A549 (cell line): ENCODE results near the gene OPA3. TPM values are rescaled to one million over a fixed set of nuclear protein-coding genes. Genes with fewer than 3 reads are reported as not detected.

Source experiments
- ATAC-seq, 2 experiments: fragments of 200-7000 bp in 1 of 2; fragments of >200 bp in 1 of 2; cut with Nextera tagmentation in 1 of 2; cut with Tn5 transposase in 1 of 2; 3 replicates each; pipeline versions ENCODE4 v1.8.0 to v1.9.1; 2018 to 2020; ENCODE audit warnings: mild to moderate bottlenecking in 1 of 2, moderate library complexity in 1 of 2
- CTCF ChIA-PET: fragments of 300-600 bp; sonication (Branson Sonifier 250); formaldehyde crosslinking; extraction: SDS; loops from one replicate; lab custom pipeline; 2021; ENCODE audit warnings: antibody characterized with exemption, inconsistent platforms; lab: Yijun Ruan, JAX
- POLR2A ChIA-PET: fragments of 350-600 bp; formaldehyde crosslinking; extraction: SDS; loops from one replicate; lab custom pipeline; 2021; ENCODE audit warnings: antibody characterized with exemption, inconsistent platforms; lab: Yijun Ruan, JAX
- DNase-seq, 2 experiments: peaks; one replicate each; pipeline versions ENCODE4 v3.0.0 to v3.0.0-alpha.2; 2011 to 2016; ENCODE audit warnings: low read depth in 1 of 2, low spot score in 1 of 2
- FAIRE-seq: peaks from 2 replicates; lab custom pipeline; 2011; peaks lifted over from hg19 to GRCh38; lab: Jason Lieb, UNC
- H3K27ac ChIP-seq, 2 experiments: fragments of >200 bp; sonication (Bioruptor Twin); formaldehyde crosslinking; 3 replicates each; pipeline ENCODE4 v1.5.1; 2016 to 2017
- H3K4me1 ChIP-seq: fragments of >200 bp; sonication (Bioruptor Twin); formaldehyde crosslinking; 3 replicates; pipeline ENCODE4 v1.6.1; 2016
- H3K4me2 ChIP-seq: fragments of >200 bp; sonication (Bioruptor Twin); formaldehyde crosslinking; 3 replicates; pipeline ENCODE4 v1.6.1; 2016
- H3K4me3 ChIP-seq: fragments of >200 bp; sonication (Bioruptor Twin); formaldehyde crosslinking; 3 replicates; pipeline ENCODE4 v1.5.1; 2016
- H3K9me3 ChIP-seq: fragments of >200 bp; sonication (Bioruptor Twin); formaldehyde crosslinking; 3 replicates; pipeline ENCODE4 v1.6.1; 2016
- CHD2 ChIP-seq: fragments of 150-350 bp; IDR thresholded peaks from 2 replicates; pipeline ENCODE4 v1.6.1; 2014; ENCODE audit warnings: low read length; ENCODE audit not compliant: partially characterized antibody
- CTCF ChIP-seq: fragments of >200 bp; sonication (Bioruptor Twin); formaldehyde crosslinking; IDR thresholded peaks from 3 replicates; pipeline ENCODE4 v1.5.1; 2016
- EHF ChIP-seq: fragments of 250-450 bp; sonication (Bioruptor Pico); IDR thresholded peaks from 2 replicates; pipeline ENCODE4 v1.5.0; 2020; ENCODE audit warnings: mild to moderate bottlenecking
- EHMT2 ChIP-seq: fragments of 200-600 bp; sonication (generic); IDR thresholded peaks from 2 replicates; pipeline ENCODE4 v1.6.1; 2016; ENCODE audit warnings: antibody characterized with exemption, low read depth, mild to moderate bottlenecking, moderate library complexity
- FOSL2 ChIP-seq, 2 experiments: fragments of 450-650 bp in 1 of 2; fragments of >200 bp in 1 of 2; sonication (Bioruptor Twin) in 1 of 2; formaldehyde crosslinking; IDR thresholded peaks; 2 replicates each; pipeline versions ENCODE4 v1.5.0 to v1.6.1; 2016 to 2020; ENCODE audit warnings: mild to moderate bottlenecking in 1 of 2, moderate library complexity in 1 of 2
- GATA3 ChIP-seq: IDR thresholded peaks from 2 replicates; pipeline ENCODE4 v1.6.1; 2012; ENCODE audit warnings: borderline replicate concordance
- HEYL ChIP-seq: fragments of 250-450 bp; sonication (Bioruptor Pico); IDR thresholded peaks from 2 replicates; pipeline ENCODE4 v1.8.0; 2021; ENCODE audit warnings: mild to moderate bottlenecking, moderate library complexity
- HMGXB4 ChIP-seq: fragments of 250-450 bp; sonication (Bioruptor Pico); IDR thresholded peaks from 2 replicates; pipeline ENCODE4 v1.5.0; 2021; ENCODE audit warnings: mild to moderate bottlenecking, moderate library complexity, borderline replicate concordance
- HOXB13 ChIP-seq: fragments of 250-450 bp; sonication (Bioruptor Pico); IDR thresholded peaks from 2 replicates; pipeline ENCODE4 v1.5.0; 2020; ENCODE audit warnings: low read depth, mild to moderate bottlenecking, moderate library complexity
- KDM1A ChIP-seq: fragments of 200-600 bp; sonication (generic); IDR thresholded peaks from 2 replicates; pipeline ENCODE4 v1.6.1; 2016; ENCODE audit warnings: low read depth, mild to moderate bottlenecking
- MYC ChIP-seq: IDR thresholded peaks from 2 replicates; pipeline ENCODE4 v1.6.1; 2012; ENCODE audit warnings: mild to moderate bottlenecking, inconsistent platforms, low read length, improper control_type of control experiment, borderline replicate concordance
- NPAS2 ChIP-seq: fragments of 250-450 bp; sonication (Bioruptor Pico); IDR thresholded peaks from 2 replicates; pipeline ENCODE4 v1.8.0; 2022; ENCODE audit warnings: mild to moderate bottlenecking, moderate library complexity, borderline replicate concordance
- RAD21 ChIP-seq, 2 experiments: fragments of >200 bp in 1 of 2; sonication (Bioruptor Twin) in 1 of 2; formaldehyde crosslinking in 1 of 2; IDR thresholded peaks in 1 of 2; conservative IDR thresholded peaks in 1 of 2; 2 replicates in 1 of 2; 3 replicates in 1 of 2; pipeline ENCODE4 v1.6.1; 2012 to 2018; ENCODE audit warnings: inconsistent platforms in 1 of 2
- RCOR1 ChIP-seq: fragments of 150-350 bp; IDR thresholded peaks from 2 replicates; pipeline ENCODE4 v1.6.1; 2014; ENCODE audit warnings: antibody characterized with exemption, low read length, low read depth
- RFX5 ChIP-seq: fragments of 450-650 bp; IDR thresholded peaks from 2 replicates; pipeline ENCODE4 v1.7.1; 2014; ENCODE audit warnings: antibody characterized with exemption, mild to moderate bottlenecking, moderate library complexity
- RNF2 ChIP-seq: fragments of 200-600 bp; sonication (generic); IDR thresholded peaks from 2 replicates; pipeline ENCODE4 v1.6.1; 2016; ENCODE audit warnings: low read depth, mild to moderate bottlenecking, antibody characterized with exemption, moderate library complexity, borderline replicate concordance
- SMC3 ChIP-seq: fragments of >200 bp; sonication (Bioruptor Twin); formaldehyde crosslinking; IDR thresholded peaks from 3 replicates; pipeline ENCODE4 v1.6.1; 2018; ENCODE audit warnings: inconsistent platforms
- SREBF2 ChIP-seq: fragments of 450-650 bp; IDR thresholded peaks from 2 replicates; pipeline ENCODE4 v1.6.1; 2014; ENCODE audit warnings: mild to moderate bottlenecking, moderate library complexity
- ZFP36 ChIP-seq: fragments of 450-650 bp; IDR thresholded peaks from 2 replicates; pipeline ENCODE4 v1.6.1; 2014; ENCODE audit warnings: borderline replicate concordance; ENCODE audit not compliant: partially characterized antibody
- ZSCAN20 ChIP-seq: fragments of 250-450 bp; sonication (Bioruptor Pico); IDR thresholded peaks from 2 replicates; pipeline ENCODE4 v1.8.0; 2022; ENCODE audit warnings: mild to moderate bottlenecking, moderate library complexity
- WGBS: methylation state at CpG from one replicate; pipeline ENCODE4 v1.1.6; 2017; ENCODE audit errors: missing lambda C conversion rate; 5-methylcytosine and 5-hydroxymethylcytosine counted together
- polyA plus RNA-seq, 4 experiments: library from polyadenylated mRNA; depleted of rRNA in 3 of 4; stranded (reverse); fragments of >200 nt; fragmentation: RNase III in 1 of 4; extraction: RNeasy Plus Mini Kit Qiagen cat#74134 plus additional on column Dnase treatment in 1 of 4; gene quantifications; 2 replicates in 3 of 4; 3 replicates in 1 of 4; pipeline ENCODE4 v1.2.3, GENCODE V29; 2011 to 2017
- TF ChIP-seq, protein P1 (sequence below): IDR thresholded peaks from 2 replicates; pipeline ENCODE4 v1.6.1; 2012; ENCODE audit warnings: low read depth, borderline replicate concordance
- TF ChIP-seq, protein P2 (sequence below): fragments of 200-600 bp; sonication (generic); IDR thresholded peaks from 2 replicates; pipeline ENCODE4 v1.6.1; 2016; ENCODE audit warnings: antibody characterized with exemption, mild to moderate bottlenecking, moderate library complexity
- TF ChIP-seq, protein P3 (sequence below): IDR thresholded peaks from 2 replicates; pipeline ENCODE4 v1.6.1; 2012

The OPA3 gene
- polyA plus RNA-seq, 2 of the 4 experiments (the other 2 are of a cell fraction) = 15.6 to 21.8 TPM

- TF ChIP-seq ZFP36 = no peak
- no peak for TF ChIP-seq RAD21 (conservative IDR thresholded peaks at IDR 0.05 in 1 of 2, IDR thresholded peaks at IDR 0.05 in 1 of 2)
- no peak for TF ChIP-seq EHF (CRISPR knock-in tag)
- no peak for TF ChIP-seq KDM1A
- no peak for TF ChIP-seq HOXB13 (CRISPR knock-in tag)
- CTCF ChIA-PET = interaction anchor here (1.1 to 1.3 kb wide), 3 partner anchors 9 to 37 kb away, joined by 3 to 4 read pairs (median 3); no protein-coding TSS in a partner anchor
- FAIRE-seq (no peak), ATAC-seq (no peak), DNase-seq (no peak)
- POLR2A ChIA-PET = no interaction called here
- Histone ChIP-seq H3K4me1 (peaks cover 53% of the 10 kb centered on the region), H3K27ac (peak overlapping the region; percentile 79 to 85), H3K9me3 (no peaks in the 10 kb centered on the region), H3K4me2 (peak overlapping the region; percentile 78), H3K4me3 (no peak overlapping the region)
- WGBS = 90% methylated on average over 5 of the region's 5 CpGs
These were observed 5.7 kb downstream of the OPA3 start for GRCh38 chr19:45578861-45579260.

DNA sequence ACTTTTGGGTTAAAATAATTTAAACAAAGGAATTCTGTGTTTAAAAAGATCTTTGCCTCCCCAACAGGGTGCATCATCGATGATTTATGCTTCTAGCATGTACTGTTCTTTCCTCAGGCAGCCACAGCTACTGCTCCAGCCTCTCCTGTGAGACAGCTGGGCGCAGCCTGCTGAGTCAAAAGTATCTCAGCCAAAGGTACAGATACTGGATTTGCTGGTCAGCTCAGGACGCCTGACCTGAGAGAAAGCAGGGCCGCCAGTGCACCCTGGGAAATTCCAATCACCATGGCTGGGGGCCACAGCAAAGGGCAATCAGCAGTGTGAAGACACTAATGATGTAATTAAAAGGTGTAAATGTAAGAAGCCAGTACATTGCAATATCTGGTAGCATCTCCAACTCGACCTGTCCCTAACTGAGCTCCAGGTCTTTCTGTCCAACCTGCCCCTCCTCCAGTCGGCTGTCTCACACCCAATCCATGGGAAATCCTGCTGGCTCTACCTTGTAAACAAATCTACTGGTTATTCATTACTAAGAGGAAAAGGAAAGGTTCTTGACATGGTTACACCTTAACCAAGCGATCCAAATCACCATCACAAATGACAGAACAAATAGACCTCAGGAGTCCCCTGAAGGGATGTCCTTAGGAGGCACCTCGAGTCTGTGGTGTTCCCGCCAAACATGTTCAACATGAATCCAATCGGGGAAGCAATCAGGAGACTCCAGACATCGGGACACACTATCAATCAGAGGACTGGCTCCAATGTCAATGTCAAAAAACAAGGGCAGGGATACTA, 7.3 kb downstream of the OPA3 start:
- ChIA-PET POLR2A (interaction anchor here (1.0 to 1.9 kb wide), 2 partner anchors 64 to 94 kb away, joined by 3 to 10 read pairs; no protein-coding TSS in a partner anchor), CTCF (interaction anchor here (1.0 to 6.4 kb wide), 9 partner anchors 8 to 150 kb away, joined by 3 to 46 read pairs (median 4); no protein-coding TSS in a partner anchor)
- H3K9me3 ChIP-seq = no peaks in the 10 kb centered on the region
- ATAC-seq (peak; percentile 95 to 97), DNase-seq (peak; percentile 82 to 91), FAIRE-seq (peak; percentile 82)
- H3K4me3 ChIP-seq = 0 out of 3 replicates have a peak overlapping the region, but pooled peaks have one; percentile 2
- H3K4me2 ChIP-seq = peak overlapping the region; percentile 78
- WGBS = under 1% methylated on average over 11 of the region's 11 CpGs
- H3K4me1 ChIP-seq = peaks cover 52% of the 10 kb centered on the region
- H3K27ac ChIP-seq = peak overlapping the region; percentile 79 to 85
- no peak for TF ChIP-seq EHMT2
- TF ChIP-seq SMC3 = peak; percentile 25; the same call in 2 of the 3 replicates
- no peak for TF ChIP-seq RCOR1
- no peak for TF ChIP-seq KDM1A
- TF ChIP-seq, protein P1, sequence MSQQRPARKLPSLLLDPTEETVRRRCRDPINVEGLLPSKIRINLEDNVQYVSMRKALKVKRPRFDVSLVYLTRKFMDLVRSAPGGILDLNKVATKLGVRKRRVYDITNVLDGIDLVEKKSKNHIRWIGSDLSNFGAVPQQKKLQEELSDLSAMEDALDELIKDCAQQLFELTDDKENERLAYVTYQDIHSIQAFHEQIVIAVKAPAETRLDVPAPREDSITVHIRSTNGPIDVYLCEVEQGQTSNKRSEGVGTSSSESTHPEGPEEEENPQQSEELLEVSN = peak; percentile 88; the same call in 1 of the 2 replicates
- no peak for TF ChIP-seq RNF2
- 0 out of 2 replicates have a peak, but pooled peaks have one; percentile 42 for TF ChIP-seq FOSL2 (IDR thresholded peaks at IDR 0.05)
- TF ChIP-seq FOSL2 (CRISPR knock-in tag; IDR thresholded peaks at IDR 0.05) = peak; percentile 89
- TF ChIP-seq, protein P2, sequence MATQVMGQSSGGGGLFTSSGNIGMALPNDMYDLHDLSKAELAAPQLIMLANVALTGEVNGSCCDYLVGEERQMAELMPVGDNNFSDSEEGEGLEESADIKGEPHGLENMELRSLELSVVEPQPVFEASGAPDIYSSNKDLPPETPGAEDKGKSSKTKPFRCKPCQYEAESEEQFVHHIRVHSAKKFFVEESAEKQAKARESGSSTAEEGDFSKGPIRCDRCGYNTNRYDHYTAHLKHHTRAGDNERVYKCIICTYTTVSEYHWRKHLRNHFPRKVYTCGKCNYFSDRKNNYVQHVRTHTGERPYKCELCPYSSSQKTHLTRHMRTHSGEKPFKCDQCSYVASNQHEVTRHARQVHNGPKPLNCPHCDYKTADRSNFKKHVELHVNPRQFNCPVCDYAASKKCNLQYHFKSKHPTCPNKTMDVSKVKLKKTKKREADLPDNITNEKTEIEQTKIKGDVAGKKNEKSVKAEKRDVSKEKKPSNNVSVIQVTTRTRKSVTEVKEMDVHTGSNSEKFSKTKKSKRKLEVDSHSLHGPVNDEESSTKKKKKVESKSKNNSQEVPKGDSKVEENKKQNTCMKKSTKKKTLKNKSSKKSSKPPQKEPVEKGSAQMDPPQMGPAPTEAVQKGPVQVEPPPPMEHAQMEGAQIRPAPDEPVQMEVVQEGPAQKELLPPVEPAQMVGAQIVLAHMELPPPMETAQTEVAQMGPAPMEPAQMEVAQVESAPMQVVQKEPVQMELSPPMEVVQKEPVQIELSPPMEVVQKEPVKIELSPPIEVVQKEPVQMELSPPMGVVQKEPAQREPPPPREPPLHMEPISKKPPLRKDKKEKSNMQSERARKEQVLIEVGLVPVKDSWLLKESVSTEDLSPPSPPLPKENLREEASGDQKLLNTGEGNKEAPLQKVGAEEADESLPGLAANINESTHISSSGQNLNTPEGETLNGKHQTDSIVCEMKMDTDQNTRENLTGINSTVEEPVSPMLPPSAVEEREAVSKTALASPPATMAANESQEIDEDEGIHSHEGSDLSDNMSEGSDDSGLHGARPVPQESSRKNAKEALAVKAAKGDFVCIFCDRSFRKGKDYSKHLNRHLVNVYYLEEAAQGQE = no peak
- no peak for TF ChIP-seq CTCF
- TF ChIP-seq, protein P3, sequence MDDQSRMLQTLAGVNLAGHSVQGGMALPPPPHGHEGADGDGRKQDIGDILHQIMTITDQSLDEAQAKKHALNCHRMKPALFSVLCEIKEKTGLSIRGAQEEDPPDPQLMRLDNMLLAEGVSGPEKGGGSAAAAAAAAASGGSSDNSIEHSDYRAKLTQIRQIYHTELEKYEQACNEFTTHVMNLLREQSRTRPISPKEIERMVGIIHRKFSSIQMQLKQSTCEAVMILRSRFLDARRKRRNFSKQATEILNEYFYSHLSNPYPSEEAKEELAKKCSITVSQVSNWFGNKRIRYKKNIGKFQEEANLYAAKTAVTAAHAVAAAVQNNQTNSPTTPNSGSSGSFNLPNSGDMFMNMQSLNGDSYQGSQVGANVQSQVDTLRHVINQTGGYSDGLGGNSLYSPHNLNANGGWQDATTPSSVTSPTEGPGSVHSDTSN = peak; percentile 77
- TF ChIP-seq SREBF2 = no peak
- TF ChIP-seq ZSCAN20 (CRISPR knock-in tag) = no peak
- no peak for TF ChIP-seq NPAS2 (CRISPR knock-in tag)
- no peak for TF ChIP-seq HMGXB4 (CRISPR knock-in tag)
- peak; percentile 30 for TF ChIP-seq CHD2
- peak; percentile 49; the same call in 1 of the 2 replicates for TF ChIP-seq GATA3
- peak in 1 of 2 experiments; percentile 36; a peak in 1 of 5 replicates for TF ChIP-seq RAD21 (conservative IDR thresholded peaks at IDR 0.05 in 1 of 2, IDR thresholded peaks at IDR 0.05 in 1 of 2)
- TF ChIP-seq MYC = no peak
- no peak for TF ChIP-seq RFX5
- no peak for TF ChIP-seq EHF (CRISPR knock-in tag)
- no peak for TF ChIP-seq HEYL
